ENCODE results near the gene MED13L.

GRCh38 chr12:115920395-115921183 is 356.9 kb downstream of the MED13L start:
- TF ChIP-seq POLR2A (IDR thresholded peaks at IDR 0.05) = no peak
- TF ChIP-seq CTCF (IDR thresholded peaks at IDR 0.05) = no peak

All from heart left ventricle (tissue), 13 donors.